ENCODE results near the gene CDK5RAP2. TPM values are rescaled to one million over a fixed set of nuclear protein-coding genes. Genes with fewer than 3 reads are reported as not detected.
"Not testable (repeated sequence)": the region's sequence is repeated elsewhere in the genome, so short reads cannot be mapped to it uniquely, and the experiment has no call there.

Gene CDK5RAP2
- polyA plus RNA-seq, 10 donors: 35.5 to 54.8 (median 45.7) TPM

DNA sequence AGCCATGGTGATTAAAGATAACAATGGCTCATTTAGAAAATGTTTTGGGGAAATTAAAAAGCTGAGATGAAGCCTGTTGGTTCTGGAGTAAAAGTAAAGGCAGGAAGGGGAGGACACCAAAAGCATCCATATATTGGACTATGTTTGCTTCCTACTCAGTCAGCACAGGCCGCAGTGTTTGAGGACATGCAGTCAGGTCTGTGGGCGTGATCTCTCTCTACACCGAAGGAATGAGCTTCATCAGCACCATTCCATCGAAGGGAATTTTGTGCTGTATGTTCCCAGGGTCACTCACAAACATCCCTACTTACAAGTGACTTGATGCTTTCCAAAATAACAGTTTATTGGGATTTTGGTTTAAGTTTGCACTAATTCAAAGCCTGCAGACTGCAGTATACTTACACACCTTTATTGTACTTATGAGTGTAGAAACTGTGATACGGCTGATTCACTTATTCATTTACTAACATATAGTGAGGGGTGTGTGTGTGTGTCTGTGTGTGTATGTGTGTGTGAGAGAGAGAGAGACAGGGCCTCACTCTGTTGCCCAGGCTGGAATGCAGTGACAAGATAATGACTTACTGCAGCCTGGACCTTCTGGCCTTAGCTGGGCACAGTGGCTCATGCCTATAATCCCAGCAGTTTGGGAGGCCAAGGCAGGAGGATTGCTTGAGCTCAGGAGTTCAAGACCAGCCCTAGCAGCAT lies 13.4 kb upstream of the CDK5RAP2 start:
- no peak for DNase-seq

DNA sequence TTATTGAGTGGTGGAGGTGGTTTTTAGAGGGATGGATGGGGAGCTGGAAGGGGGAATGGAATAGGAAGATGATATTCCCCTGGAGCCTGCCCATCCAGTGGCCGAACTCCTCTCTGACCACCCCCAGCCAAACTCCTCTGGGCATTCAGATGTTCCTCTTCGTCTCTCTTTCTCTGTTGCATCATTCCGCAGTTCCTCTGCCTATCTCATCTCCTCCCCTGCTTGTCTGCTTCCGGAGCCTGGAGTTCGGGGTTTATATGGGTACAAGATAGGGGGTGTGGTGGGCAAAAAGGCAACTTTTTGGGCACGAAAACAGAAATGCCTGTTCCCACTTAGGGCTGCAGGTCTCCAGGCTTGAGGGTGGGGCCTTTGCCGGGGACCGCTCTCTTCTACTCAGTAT lies 12.2 kb upstream of the CDK5RAP2 start:
- DNase-seq: no peak

DNA sequence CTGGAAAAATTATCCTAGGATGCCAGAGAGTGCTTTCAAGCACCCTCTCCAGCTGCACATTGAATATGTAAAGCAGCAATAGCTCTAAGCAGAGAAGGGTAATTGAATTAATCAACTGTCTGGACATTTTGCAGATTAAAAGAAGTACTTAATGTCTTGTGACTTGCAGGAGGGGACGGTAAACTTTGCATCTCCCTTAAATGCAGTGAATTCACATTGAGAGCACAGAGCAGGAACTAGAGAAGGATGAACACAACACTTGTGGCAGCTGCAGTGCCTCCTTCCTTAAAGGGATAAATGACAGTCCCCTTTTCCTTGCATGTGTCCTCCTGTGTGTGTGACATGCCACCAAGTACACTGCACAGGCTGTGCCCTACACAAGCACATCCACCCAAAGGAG lies 7.4 kb upstream of the CDK5RAP2 start:
- DNase-seq: no peak

DNA sequence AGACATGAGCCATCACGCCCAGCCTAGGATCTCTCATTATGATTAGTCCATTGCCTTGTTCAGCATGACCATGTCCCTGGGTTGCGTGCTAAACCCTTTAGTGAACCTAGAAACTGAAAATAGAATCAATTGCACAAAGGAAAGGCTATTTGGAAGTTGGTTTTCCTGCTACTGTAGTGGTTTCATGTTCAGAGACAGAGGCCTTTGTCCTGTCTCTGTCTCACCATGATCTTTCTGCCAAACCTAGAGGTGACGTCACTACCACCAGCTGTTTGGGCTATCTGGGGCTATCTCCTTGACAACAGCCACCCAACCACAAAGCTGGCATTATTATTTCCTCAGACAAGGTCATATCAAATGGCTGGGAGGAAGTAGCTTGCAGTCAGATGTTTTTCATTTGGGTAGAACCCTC lies 4.0 kb upstream of the CDK5RAP2 start:
- DNase-seq: peak; percentile 65 to 75 (median 73)

DNA sequence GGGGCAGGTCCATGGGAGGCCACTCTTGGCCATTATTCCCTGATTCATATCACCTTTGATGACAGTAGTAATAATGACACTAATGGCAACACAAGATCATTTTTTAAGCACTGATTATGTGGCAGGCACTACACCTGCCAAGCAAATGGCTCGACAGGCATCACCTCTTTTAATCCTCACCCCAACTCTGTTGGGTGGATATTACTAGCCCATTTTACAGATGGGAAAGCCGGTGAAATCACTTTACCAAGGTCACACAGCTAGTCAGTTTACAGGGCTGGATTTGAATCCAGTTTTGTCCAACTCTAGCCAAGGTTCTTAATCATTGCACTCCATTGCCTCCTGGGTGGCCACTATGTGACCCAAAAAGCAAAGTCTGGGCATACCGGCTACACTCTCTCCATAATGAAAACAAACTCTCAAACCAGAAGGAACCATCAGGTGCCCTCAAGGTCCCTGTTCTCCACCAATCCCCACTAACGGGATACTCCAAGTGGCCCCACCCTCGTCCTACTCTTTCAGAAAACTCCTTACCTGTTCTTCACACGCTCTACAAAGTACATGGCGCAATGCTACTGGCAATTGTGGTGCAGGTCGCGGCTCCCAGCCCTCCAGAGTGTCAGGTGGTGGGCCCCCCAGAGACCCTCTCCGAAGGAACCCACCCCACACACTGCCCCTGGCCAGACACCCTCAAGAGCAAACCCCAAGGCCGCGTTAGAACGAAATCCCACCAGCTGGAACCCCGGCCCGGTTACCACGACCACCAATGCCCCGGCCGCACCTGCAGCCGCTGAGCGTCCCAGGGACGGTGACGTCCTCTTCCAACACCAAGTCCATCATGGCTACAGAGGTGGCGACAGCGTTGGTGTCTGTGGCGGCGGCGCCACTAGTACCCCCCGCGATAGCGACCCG lies 572 bp downstream of the CDK5RAP2 start:
- peak in 1 of 3 donors; percentile 26 for DNase-seq

DNA sequence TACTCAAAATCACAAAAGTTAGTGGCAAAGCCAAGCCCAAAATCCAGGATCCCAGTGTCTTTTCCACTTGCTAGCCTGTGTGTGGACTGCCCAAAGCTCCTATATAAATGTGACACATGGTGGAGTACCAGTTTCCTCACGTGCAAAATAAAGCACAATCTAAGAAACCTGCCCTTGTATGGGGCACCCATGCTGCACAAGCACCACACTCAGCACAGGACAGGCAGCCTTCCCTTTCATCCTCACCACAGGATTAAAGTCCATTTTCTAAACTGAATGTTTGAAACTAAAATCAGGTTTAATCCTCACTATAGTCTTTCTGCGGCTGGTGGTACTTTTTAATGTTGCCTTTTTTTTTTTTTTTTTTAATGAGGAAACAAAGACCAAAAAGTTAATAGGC lies 5.5 kb downstream of the CDK5RAP2 start:
- no peak for DNase-seq

DNA sequence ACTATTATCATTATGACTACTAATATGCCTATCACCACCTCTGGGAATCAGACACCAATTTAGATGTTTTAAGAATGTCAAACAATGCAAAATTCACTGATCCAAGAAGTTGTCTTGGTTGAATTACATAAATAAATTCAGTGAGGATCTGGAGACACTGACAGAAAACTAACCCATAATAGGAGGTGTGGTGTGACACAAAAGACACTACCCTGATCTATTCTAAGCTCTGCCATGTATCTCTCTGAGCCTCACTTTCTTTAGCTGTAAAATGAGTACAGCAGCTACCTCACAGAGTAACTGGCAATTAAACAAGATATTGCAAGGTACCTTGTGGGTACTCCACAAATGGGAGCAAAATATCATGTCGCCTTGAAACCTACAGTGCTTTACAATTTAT lies 7.5 kb downstream of the CDK5RAP2 start:
- DNase-seq: no peak

DNA sequence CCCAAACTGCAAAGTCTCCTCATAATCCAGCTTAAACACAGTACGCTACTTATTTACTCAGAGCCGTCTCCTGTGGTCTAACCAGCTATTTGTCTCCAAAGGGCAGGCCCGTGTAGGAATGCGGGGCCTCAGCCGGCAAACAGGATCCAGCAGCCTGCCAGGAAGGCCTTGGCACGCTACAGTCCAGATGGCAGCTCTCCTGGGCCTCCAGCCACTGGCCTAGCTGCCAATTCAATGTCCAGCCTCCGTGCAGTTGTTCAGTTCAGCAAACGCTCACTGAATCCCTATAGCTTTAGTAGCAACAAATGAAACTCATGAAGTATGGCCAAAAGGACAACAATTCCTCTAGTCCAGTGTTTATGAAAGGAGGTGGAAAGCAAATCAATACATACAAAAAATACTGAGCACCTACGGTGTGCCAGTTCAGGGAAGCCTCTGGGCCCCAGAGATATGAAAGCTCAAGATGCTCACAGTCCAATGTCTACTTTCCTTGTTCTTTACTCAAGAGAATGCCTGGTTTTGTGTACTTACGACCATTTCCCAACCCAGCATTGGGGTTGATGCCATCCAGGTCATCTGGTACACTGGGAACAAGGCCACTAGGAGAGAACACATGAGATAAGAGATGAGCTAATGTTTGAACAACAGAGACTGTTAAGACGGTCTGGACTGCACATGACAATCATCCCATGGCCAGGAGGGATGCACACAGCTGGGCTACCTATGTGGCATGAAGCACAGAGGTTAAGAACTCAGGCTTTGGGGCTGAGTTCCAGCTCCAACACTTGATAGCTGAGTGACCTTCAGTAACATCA lies 8.3 kb downstream of the CDK5RAP2 start:
- peak; percentile 64 to 71 (median 65) for DNase-seq

DNA sequence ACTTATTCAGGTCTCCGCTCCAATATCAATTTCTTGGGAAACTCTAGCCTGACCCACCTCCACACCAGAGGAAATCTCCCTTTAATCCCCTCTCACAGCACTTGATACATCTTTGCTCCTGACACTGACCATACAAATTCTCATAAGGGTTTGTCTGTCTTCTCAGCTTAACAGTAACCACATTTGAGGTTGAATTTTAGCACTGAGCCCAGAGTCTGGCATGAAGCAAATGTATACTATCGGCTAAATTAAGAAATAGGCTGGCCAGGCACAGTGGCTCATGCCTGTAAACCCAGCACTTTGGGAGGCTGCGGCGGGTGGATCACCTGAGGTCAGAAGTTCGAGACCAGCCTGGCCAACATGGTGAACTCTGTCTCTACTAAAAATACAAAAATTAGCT lies 9.7 kb downstream of the CDK5RAP2 start:
- no peak for DNase-seq

DNA sequence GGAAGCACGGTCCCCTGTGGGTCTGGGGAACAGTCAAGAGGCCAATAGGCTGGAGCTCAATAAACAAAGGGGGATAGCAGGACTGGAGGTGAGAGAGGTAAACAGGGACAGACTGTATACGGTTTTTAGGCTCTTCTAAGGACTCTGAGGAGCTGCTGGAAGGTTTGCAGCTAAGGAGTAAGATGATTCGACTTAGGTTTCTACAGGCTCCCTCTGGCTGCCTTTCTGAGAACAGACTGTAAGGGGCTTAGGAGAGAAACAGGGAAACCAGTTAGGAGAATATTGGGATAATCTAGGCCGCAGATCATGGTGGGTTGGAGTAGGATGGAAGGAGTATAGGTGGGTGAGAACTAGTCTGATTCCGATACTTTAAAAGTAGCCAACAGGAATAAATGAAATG lies 10.4 kb downstream of the CDK5RAP2 start:
- no peak for DNase-seq

DNA sequence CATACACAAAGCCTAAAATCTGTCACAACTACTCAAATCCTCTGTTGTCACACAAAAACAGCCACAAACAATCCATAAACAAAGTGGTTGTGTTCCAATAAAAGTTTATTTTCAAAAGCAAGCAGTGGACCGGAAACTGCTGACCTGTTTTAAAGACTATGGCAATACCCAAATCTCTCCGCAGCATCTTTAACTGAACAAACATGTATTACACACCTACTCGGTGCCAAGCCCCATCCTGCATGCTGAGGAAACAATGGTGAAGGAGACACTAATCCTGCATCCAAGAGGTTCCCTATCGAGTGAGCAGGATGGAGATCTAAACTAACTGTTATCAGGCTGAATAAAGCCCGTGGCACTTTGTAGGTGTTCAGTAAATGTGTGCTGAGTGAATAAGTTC lies 11.2 kb downstream of the CDK5RAP2 start:
- DNase-seq: no peak

DNA sequence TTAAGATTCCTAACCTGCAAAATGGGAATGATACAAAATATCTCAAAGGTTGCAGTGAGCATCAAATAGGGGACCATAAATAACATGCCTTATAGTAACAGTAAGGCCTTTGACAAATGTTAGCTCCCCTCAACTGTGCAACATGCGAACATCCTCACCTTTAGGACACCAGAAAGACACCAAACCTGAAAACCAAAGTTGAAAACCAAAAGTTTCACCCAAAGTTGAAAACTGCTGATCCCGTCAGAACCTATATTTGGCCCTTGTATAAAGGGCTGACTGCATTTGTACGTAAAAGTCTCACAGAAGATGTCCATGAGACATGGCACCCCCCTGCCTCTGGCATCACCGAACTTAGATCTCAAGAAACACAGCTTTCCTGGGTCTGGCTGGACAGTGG lies 12.1 kb downstream of the CDK5RAP2 start:
- no peak for DNase-seq

DNA sequence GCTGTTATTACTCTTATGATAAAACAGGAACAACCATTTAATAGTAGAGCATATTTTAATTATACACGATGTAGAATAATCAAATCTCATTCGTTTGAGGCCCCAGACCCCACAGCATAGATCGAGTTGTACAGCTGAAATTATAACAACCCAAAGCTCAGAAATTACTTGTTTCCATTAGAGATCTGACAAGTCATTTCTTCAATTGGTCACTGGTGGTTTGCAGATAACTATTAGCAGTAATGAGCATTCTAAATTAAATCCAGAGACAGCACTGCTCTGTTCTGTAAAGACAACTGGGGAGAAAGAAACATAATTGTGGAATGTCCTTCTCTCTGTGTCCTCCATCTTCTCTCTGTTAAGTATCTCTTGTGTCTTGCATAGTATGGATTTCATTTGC lies 12.9 kb downstream of the CDK5RAP2 start:
- DNase-seq: no peak

DNA sequence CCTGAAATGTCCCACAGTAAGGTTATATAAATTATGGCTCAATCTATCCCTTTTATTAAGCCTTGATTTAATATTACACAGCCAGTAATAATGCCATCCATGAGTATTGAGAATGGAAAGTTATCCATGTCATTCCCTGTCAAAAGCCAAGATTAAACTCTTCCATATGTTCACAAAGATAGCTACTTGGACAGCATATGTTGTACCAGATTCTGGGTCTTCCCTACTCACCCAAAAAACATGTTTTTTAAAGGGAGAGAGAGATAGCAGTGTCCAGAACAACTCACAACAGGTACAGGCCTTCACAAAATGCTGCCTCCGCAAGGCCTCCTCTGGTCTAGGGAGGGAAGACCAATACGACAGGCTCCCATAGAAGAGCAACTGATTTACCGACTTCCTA lies 15.4 kb downstream of the CDK5RAP2 start:
- DNase-seq: no peak

DNA sequence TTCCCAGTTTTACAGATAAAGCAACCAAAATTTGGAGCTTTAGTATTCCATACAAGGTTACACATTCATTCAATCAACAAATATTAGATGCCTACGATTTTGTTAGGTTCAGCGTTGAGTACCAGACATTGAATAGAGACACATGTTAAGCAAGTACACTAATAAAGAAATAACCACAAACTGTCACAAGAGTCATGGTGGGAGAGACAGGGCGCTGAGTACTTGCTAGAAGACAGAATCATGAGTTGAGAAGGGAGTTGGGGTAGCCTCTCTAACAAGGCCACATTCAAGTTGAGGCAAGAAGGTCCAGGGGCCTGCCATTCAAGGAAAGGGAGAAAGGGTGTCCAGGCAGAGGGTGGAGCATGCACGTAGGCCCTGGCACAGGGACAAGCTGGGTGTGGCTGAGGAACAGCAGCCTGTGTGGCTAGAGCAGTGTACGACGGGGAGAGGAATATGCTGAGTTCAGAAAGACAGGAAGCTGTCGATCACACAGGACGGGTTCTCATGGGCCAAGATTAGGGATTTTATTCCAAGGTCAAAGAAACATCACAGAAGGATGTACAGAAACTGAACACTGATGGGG lies 17.0 kb downstream of the CDK5RAP2 start:
- DNase-seq: no peak

DNA sequence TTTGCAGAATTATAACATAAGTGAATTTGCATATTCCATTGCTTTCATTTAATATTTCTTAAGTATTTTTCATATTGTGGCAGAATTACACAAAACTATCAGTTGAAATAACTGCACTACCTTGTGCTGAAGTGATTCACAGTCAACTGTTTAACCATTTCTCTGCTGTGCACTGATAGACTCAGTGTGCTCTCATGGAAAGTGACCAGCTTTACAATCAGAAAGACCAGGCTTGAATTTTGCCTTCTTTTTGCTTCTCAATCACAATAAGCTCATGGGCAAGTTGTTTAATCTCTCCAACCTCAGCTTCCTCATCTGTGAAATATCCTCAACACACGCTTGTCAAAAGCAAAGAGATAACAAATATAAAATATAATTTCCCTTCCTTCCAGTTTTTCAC lies 18.3 kb downstream of the CDK5RAP2 start:
- DNase-seq: no peak

DNA sequence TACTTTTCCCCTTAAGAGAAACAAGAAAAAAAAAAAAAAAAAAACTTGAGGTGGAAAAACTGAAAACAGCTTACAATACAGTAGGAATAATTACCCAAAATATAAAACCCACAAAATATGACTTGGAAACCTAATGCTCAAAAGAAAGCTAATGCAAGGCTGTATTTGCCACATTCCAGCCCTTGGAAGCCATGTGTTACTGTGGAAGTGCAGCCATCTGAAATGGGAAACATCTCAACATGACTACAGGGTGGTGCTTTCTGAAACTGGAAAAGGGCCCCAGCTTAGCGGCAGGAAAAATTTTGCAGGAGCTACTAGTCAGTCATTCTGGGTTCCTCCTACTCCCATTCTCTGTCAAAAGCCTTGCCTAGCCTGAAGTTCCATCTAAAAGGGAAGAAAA lies 20.4 kb downstream of the CDK5RAP2 start:
- DNase-seq: no peak

DNA sequence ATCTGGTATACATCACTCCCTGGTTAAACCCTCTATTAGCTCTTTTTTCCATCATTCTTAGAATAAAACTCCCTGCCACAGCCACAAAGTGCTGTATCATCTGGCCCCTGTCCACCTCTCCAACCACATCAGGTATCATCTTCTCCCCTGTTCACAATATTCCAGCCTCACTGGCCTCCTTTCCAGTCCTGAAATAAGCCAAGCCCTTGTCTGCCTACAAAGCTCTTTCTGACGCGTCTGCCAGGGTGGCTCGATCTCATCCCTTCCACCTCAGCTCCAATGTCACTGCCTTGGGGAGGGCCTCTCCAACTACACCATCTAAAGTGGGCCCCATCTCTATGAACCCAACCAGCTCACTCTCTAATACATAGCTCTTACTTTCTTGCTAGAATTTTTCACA lies 21.5 kb downstream of the CDK5RAP2 start:
- DNase-seq: no peak

DNA sequence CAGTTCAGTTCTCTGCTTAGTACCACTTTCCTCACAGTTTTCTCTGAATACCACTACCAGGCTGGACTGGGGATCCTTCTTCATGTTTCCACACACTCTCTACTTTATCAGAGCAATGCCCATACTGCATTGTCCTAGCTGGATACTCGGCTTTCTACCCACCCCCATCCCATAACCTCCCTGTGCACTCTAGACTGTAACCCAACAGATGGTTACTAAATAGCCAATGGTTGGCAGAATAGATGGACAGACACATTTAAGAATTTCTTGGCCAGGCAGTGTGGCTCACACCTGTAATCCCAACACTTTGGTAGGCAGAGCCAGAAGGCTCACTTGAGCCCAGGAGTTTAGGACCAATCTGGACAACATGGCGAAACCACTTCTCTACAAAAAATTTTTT lies 22.8 kb downstream of the CDK5RAP2 start:
- no peak for DNase-seq

DNA sequence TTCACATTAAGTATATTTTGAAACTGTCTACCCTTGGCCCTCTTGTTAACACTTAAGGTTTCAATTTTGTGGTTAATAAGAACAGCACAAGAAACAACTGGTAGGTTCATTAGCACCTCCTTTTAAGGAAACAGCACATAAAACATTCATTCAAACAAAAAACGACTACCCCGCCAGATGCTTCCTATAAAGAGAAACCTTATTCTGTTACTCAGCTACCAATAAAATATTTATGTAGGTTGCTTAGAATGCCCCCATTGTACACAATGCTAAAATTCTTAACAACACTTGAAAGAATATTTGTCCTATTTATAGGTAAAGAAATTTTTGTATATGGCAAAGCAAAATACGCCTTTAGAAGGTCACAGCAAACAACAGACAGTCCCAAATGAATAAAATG lies 23.2 kb downstream of the CDK5RAP2 start:
- no peak for DNase-seq

DNA sequence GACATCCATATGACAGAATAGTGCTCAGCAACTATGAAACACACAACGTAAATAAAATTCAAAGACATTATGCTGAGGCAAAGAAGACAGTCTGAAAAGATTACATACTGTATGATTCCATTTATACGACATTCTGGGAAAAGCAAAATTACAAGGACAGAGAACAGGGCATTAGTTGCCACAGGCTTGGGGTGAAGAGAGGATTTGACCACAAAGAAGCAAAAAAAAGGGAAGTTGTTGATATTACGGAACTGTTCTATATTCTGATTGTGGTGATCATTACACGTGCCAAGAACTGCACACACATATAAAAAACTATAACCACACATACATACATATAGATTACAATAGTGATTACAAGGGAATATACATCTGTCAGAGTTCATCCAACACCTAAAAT lies 24.1 kb downstream of the CDK5RAP2 start:
- no peak for DNase-seq

DNA sequence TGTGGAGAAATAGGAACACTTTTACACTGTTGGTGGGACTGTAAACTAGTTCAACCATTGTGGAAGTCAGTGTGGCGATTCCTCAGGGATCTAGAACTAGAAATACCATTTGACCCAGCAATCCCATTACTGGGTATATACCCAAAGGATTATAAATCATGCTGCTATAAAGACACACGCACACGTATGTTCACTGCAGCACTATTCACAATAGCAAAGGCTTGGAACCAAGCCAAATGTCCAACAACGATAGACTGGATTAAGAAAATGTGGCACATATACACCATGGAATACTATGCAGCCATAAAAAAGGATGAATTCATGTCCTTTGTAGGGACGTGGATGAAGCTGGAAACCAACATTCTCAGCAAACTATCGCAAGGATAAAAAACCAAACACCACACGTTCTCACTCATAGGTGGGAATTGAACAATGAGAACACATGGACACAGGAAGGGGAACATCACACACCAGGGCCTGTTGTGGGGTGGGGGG lies 27.7 kb downstream of the CDK5RAP2 start:
- not testable (repeated sequence) for DNase-seq

Measured in muscle of back (tissue), 11 donors.